ENCODE measurements around the gene CRLF1.

The CRLF1 gene

GRCh38 chr19:18636183-18636968 is 29.8 kb upstream of the CRLF1 start:
- peak; percentile 99 for DNase-seq

- DNase-seq, result no peak
Measured at GRCh38 chr19:18635831-18636182, 29.2 kb upstream of the CRLF1 start.

GRCh38 chr19:18634612-18635297 is 28.2 kb upstream of the CRLF1 start:
- DNase-seq, result no peak

GRCh38 chr19:18633321-18633720 is 26.7 kb upstream of the CRLF1 start:
- DNase-seq, result no peak

- no peak for DNase-seq
Measured at GRCh38 chr19:18629166-18630088, 22.8 kb upstream of the CRLF1 start.

- no peak for DNase-seq
Measured at GRCh38 chr19:18626906-18627305, 20.3 kb upstream of the CRLF1 start.

- no peak for DNase-seq
Measured at GRCh38 chr19:18620902-18621301, 14.3 kb upstream of the CRLF1 start.

GRCh38 chr19:18620311-18620710 is 13.7 kb upstream of the CRLF1 start:
- no peak for DNase-seq

- no peak for DNase-seq
Measured at GRCh38 chr19:18618236-18618635, 11.6 kb upstream of the CRLF1 start.

GRCh38 chr19:18617562-18617961 is 11.0 kb upstream of the CRLF1 start:
- no peak for DNase-seq

- no peak for DNase-seq
Measured at GRCh38 chr19:18616023-18616422, 9.4 kb upstream of the CRLF1 start.

- DNase-seq, result no peak
Measured at GRCh38 chr19:18613589-18614234, 7.1 kb upstream of the CRLF1 start.

GRCh38 chr19:18612772-18613588 is 6.4 kb upstream of the CRLF1 start, which contains the start of gene TMEM59L:
TSS of gene TMEM59L (plus strand) at chr19:18612870. CDS start at chr19:18612959, 89 bp downstream.
- no peak for DNase-seq

GRCh38 chr19:18612051-18612771 is 5.6 kb upstream of the CRLF1 start:
- DNase-seq, result no peak

GRCh38 chr19:18611327-18612050 is 4.9 kb upstream of the CRLF1 start:
- DNase-seq, result no peak

GRCh38 chr19:18610556-18611326 is 4.1 kb upstream of the CRLF1 start:
- no peak for DNase-seq

GRCh38 chr19:18610245-18610555 is 3.6 kb upstream of the CRLF1 start:
- DNase-seq, result no peak

- DNase-seq, result no peak
Measured at GRCh38 chr19:18609717-18610051, 3.1 kb upstream of the CRLF1 start.

GRCh38 chr19:18608805-18609716 is 2.5 kb upstream of the CRLF1 start:
- no peak for DNase-seq
